HPDE6-E6E7 (cell line): Measurements from ENCODE around the gene ACOT11.
A peak's percentile ranks its signal among the peaks of the same experiment; 100 is the strongest.
"Not testable (repeated sequence)": the region's sequence is repeated elsewhere in the genome, so short reads cannot be mapped to it uniquely, and the experiment has no call there.

ENCODE experiments used
- DNase-seq: peaks from one replicate; pipeline ENCODE4 v3.0.0; 2011; ENCODE audit warnings: missing footprints; ENCODE audit errors: extremely low spot score

The ACOT11 gene

GRCh38 chr1:54547601-54548388 is at the start of gene ACOT11:
ACOT11 (plus strand) TSS chr1:54548228; CDS start chr1:54548310, 82 bp downstream.
- no peak for DNase-seq

GRCh38 chr1:54498383-54499096 is 49.5 kb upstream of the ACOT11 start:
- DNase-seq, result no peak

GRCh38 chr1:54499097-54499359 is 49.0 kb upstream of the ACOT11 start:
- no peak for DNase-seq

- DNase-seq, result no peak
Observed at GRCh38 chr1:54499360-54500106, 48.5 kb upstream of the ACOT11 start.

GRCh38 chr1:54500107-54500431 is 48.0 kb upstream of the ACOT11 start:
- DNase-seq, result no peak

- DNase-seq, result no peak
Observed at GRCh38 chr1:54501849-54502248, 46.2 kb upstream of the ACOT11 start.

GRCh38 chr1:54502342-54502741 is 45.7 kb upstream of the ACOT11 start:
- DNase-seq, result no peak

GRCh38 chr1:54506594-54506993 is 41.4 kb upstream of the ACOT11 start:
- no peak for DNase-seq

GRCh38 chr1:54507033-54507870 is 40.8 kb upstream of the ACOT11 start:
- no peak for DNase-seq

- no peak for DNase-seq
Observed at GRCh38 chr1:54510715-54511270, 37.2 kb upstream of the ACOT11 start.

- DNase-seq, result not testable (repeated sequence)
Observed at GRCh38 chr1:54513921-54514580, 34.0 kb upstream of the ACOT11 start.

- DNase-seq, result peak; percentile 53
Observed at GRCh38 chr1:54516249-54516920, 31.6 kb upstream of the ACOT11 start.

GRCh38 chr1:54517496-54517895 is 30.5 kb upstream of the ACOT11 start:
- no peak for DNase-seq

GRCh38 chr1:54518489-54518888 is 29.5 kb upstream of the ACOT11 start:
- no peak for DNase-seq

GRCh38 chr1:54519709-54520108 is 28.3 kb upstream of the ACOT11 start:
- no peak for DNase-seq

GRCh38 chr1:54520631-54521321 is 27.3 kb upstream of the ACOT11 start:
- DNase-seq, result no peak

GRCh38 chr1:54526565-54526964 is 21.5 kb upstream of the ACOT11 start:
- DNase-seq, result not testable (repeated sequence)

GRCh38 chr1:54528613-54529012 is 19.4 kb upstream of the ACOT11 start:
- no peak for DNase-seq

- no peak for DNase-seq
Observed at GRCh38 chr1:54532033-54532432, 16.0 kb upstream of the ACOT11 start.

GRCh38 chr1:54536656-54537055 is 11.4 kb upstream of the ACOT11 start:
- DNase-seq, result not testable (repeated sequence)
